Esophagus squamous epithelium (tissue), 5 donors: Measurements from ENCODE around the gene ZFHX3. TPM values are rescaled to one million over a fixed set of nuclear protein-coding genes. Genes with fewer than 3 reads are reported as not detected.

Source experiments
- DNase-seq: peaks from one replicate; lab custom pipeline; 2025; lab: John Stamatoyannopoulos, UW
- H3K27ac ChIP-seq, 4 donors: fragments of 200-600 bp; sonication (generic); one replicate each; pipeline ENCODE4 v1.5.1; 2016 to 2019; ENCODE audit warnings: mild to moderate bottlenecking in 1 of 4
- H3K27me3 ChIP-seq, 4 donors: fragments of 200-600 bp; sonication (generic); 1 replicate in 3 of 4; 2 replicates in 1 of 4; pipeline versions ENCODE4 v1.5.1 to v1.6.0; 2017 to 2021; ENCODE audit warnings: antibody characterized with exemption in 1 of 4
- H3K36me3 ChIP-seq, 3 donors: fragments of 200-600 bp; sonication (generic); one replicate each; pipeline ENCODE4 v1.5.1; 2016 to 2019
- H3K4me1 ChIP-seq, 3 donors: fragments of 200-600 bp; sonication (generic); one replicate each; pipeline ENCODE4 v1.5.1; 2017 to 2019
- H3K4me3 ChIP-seq, 4 donors: fragments of 200-600 bp; sonication (generic); 1 replicate in 3 of 4; 2 replicates in 1 of 4; pipeline ENCODE4 v1.5.1; 2016 to 2019; ENCODE audit warnings: mild to moderate bottlenecking in 2 of 4, moderate library complexity in 1 of 4
- H3K9me3 ChIP-seq, 3 donors: fragments of 200-600 bp; sonication (generic); one replicate each; pipeline ENCODE4 v1.5.1; 2016 to 2019
- POLR2A ChIP-seq, 4 donors: fragments of 450-650 bp; IDR thresholded peaks; one replicate each; pipeline ENCODE4 v1.6.1; 2017; ENCODE audit warnings: antibody characterized with exemption in 4 of 4, mild to moderate bottlenecking in 4 of 4, moderate library complexity in 3 of 4
- WGBS, 2 donors: methylation state at CpG; one replicate each; pipeline ENCODE4 v1.1.5; 2018; 5-methylcytosine and 5-hydroxymethylcytosine counted together
- intact Hi-C: fragments of 100-400 bp; cut with DNase I; formaldehyde crosslinking; loops from one replicate; pipeline ENCODE4 v1.15.0; 2022
- total RNA-seq, 4 donors: library from RNA; depleted of rRNA; stranded (reverse); fragments of >200 nt; gene quantifications; one replicate each; pipeline ENCODE4 v1.1.0, GENCODE V29; 2016
- TF ChIP-seq, protein P1 (sequence below), 6 experiments: fragments of 450-650 bp in 4 of 6; fragments of 200-600 bp in 2 of 6; sonication (generic) in 2 of 6; IDR thresholded peaks; one replicate each; pipeline ENCODE4 v1.5.1; 2016 to 2019; ENCODE audit warnings: antibody characterized with exemption in 6 of 6, mild to moderate bottlenecking in 4 of 6, moderate library complexity in 4 of 6
- donor health status: DM: yes; HTN: yes; CAD: no.

ZFHX3 gene
- total RNA-seq, 4 donors from 2014 or later, result 3.5 to 12.8 (median 4.5) TPM

GRCh38 chr16:73051961-73052360 lies 4.0 kb upstream of the ZFHX3 start:
- no peak for DNase-seq
- intact Hi-C loops, result no loop called here
- peaks cover 35 to 86% (median 49%) of the 10 kb centered on the region in 3 donors for H3K4me1 ChIP-seq
- peak overlapping the region in 2 of 4 donors; percentile 89 to 96 for H3K27ac ChIP-seq
- H3K4me3 ChIP-seq, result no peak overlapping the region
- H3K36me3 ChIP-seq, result no peaks in the 10 kb centered on the region
- H3K27me3 ChIP-seq, result no peaks in the 10 kb centered on the region
- 90 to 91% methylated on average over 9 of the region's 9 CpGs for WGBS, 2 donors
- no peaks in the 10 kb centered on the region for H3K9me3 ChIP-seq
- TF ChIP-seq POLR2A (IDR thresholded peaks at IDR 0.05), result no peak
- TF ChIP-seq, protein P1, sequence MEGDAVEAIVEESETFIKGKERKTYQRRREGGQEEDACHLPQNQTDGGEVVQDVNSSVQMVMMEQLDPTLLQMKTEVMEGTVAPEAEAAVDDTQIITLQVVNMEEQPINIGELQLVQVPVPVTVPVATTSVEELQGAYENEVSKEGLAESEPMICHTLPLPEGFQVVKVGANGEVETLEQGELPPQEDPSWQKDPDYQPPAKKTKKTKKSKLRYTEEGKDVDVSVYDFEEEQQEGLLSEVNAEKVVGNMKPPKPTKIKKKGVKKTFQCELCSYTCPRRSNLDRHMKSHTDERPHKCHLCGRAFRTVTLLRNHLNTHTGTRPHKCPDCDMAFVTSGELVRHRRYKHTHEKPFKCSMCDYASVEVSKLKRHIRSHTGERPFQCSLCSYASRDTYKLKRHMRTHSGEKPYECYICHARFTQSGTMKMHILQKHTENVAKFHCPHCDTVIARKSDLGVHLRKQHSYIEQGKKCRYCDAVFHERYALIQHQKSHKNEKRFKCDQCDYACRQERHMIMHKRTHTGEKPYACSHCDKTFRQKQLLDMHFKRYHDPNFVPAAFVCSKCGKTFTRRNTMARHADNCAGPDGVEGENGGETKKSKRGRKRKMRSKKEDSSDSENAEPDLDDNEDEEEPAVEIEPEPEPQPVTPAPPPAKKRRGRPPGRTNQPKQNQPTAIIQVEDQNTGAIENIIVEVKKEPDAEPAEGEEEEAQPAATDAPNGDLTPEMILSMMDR (IDR thresholded peaks at IDR 0.05), result no peak

- TF ChIP-seq, protein P1 (IDR thresholded peaks at IDR 0.05), result no peak
- TF ChIP-seq POLR2A (IDR thresholded peaks at IDR 0.05), result no peak
- Histone ChIP-seq H3K4me3 (no peak overlapping the region), H3K4me1 (peaks cover 28 to 86% (median 43%) of the 10 kb centered on the region in 3 donors), H3K27me3 (no peaks in the 10 kb centered on the region), H3K27ac (peak overlapping the region; percentile 11 to 96 (median 60)), H3K9me3 (no peaks in the 10 kb centered on the region), H3K36me3 (no peaks in the 10 kb centered on the region)
- DNase-seq, result no peak
- intact Hi-C loops, result no loop called here
- WGBS, 2 donors, result 57 to 66% methylated on average over 5 of the region's 5 CpGs
These were observed 3.3 kb upstream of the ZFHX3 start for GRCh38 chr16:73051226-73051625.

DNA sequence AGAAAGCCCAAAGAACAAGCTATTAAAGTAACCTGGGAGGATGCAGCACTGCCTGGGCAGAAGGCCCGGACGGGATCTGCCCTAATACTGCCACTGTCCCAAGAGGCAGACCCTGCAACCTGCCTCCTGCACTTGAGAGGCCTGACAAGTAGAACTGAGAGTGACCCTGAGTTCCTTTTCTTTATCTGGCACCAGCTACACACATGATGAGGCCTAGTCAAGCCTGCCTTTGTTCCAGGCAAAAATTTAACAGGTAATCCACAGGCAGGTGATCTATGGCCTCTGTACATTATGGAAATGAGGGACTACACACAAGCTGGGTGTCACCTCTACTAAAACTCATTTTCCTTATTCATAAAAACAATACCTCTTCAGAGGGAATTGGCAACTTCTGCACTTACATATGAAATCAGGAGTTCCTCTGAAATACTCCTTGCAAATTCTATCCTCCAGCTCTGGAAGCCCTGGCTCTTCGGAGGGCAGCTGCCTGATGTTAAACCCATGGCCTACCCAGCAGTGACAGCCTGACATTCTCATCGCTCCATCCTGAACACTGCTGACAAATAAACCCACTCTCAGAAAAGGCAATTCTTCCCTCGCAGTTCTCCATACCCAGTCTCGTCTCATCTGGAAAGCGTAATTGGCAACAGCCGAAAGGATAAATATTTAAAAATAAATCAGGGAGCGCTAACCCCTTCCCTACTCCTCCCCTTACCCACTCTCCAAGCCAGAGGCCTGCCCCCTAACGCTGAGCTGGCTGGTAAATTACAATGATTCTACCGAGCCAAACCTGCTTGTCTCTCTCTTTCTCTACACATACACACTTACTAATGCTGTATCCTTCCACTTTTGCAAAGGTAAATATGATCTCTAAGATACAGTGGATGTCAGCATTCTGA lies 2.5 kb upstream of the ZFHX3 start:
- intact Hi-C loops, result no loop called here
- H3K27ac ChIP-seq, result peak overlapping the region; percentile 5 to 96 (median 86)
- no peak for TF ChIP-seq POLR2A (IDR thresholded peaks at IDR 0.05)
- TF ChIP-seq, protein P1 (IDR thresholded peaks at IDR 0.05), result no peak
- H3K36me3 ChIP-seq, result no peaks in the 10 kb centered on the region
- no peak for DNase-seq
- WGBS, 2 donors, result 79 to 80% methylated on average over 11 of the region's 11 CpGs
- H3K4me3 ChIP-seq, result peak overlapping the region in 1 of 4 donors; percentile 10
- no peaks in the 10 kb centered on the region for H3K27me3 ChIP-seq
- peaks cover 22 to 85% (median 38%) of the 10 kb centered on the region in 3 donors for H3K4me1 ChIP-seq
- no peaks in the 10 kb centered on the region for H3K9me3 ChIP-seq

GRCh38 chr16:73049511-73049910 lies 1.6 kb upstream of the ZFHX3 start:
- Histone ChIP-seq H3K4me3 (no peak overlapping the region), H3K9me3 (no peaks in the 10 kb centered on the region), H3K27me3 (no peaks in the 10 kb centered on the region), H3K27ac (peak overlapping the region in 3 of 4 donors; percentile 89 to 96 (median 95)), H3K36me3 (no peaks in the 10 kb centered on the region), H3K4me1 (peaks cover 14 to 85% (median 29%) of the 10 kb centered on the region in 3 donors)
- intact Hi-C loops, result loop anchor here (10.0 kb wide), 1 partner anchor 215 kb away; no protein-coding TSS in a partner anchor
- TF ChIP-seq, protein P1 (IDR thresholded peaks at IDR 0.05), result no peak
- no peak for TF ChIP-seq POLR2A (IDR thresholded peaks at IDR 0.05)
- no peak for DNase-seq
- 49 to 90% methylated on average over 4 of the region's 4 CpGs for WGBS, 2 donors

- peak overlapping the region in 2 of 4 donors; percentile 79 to 91 for H3K4me3 ChIP-seq
These were observed 1.2 kb upstream of the ZFHX3 start for GRCh38 chr16:73049091-73049490.

More at GRCh38 chr16:73049091-73049490, 1.2 kb upstream of the ZFHX3 start:
- peak overlapping the region; percentile 77 to 96 (median 92) for H3K27ac ChIP-seq
- H3K4me1 ChIP-seq, result peaks cover 12 to 85% (median 30%) of the 10 kb centered on the region in 3 donors
- no peaks in the 10 kb centered on the region for H3K27me3 ChIP-seq
- H3K36me3 ChIP-seq, result no peaks in the 10 kb centered on the region
- DNase-seq, result no peak
- H3K9me3 ChIP-seq, result no peaks in the 10 kb centered on the region
- intact Hi-C loops, result loop anchor here (10.0 kb wide), 1 partner anchor 214 kb away; no protein-coding TSS in a partner anchor
- TF ChIP-seq, protein P1 (IDR thresholded peaks at IDR 0.05), result no peak
- TF ChIP-seq POLR2A (IDR thresholded peaks at IDR 0.05), result no peak
- WGBS, 2 donors, result 79 to 85% methylated on average over 8 of the region's 8 CpGs
